Effector memory CD8-positive, alpha-beta T cell (primary cell): ENCODE results near the gene CCND3.
A peak's percentile ranks its signal among the peaks of the same experiment; 100 is the strongest.

Experiments used
- ATAC-seq: fragments of 150-1000 bp; cut with Tn5 transposase; replicated peaks from 2 replicates; pipeline ENCODE4 v1.10.0; 2021; ENCODE audit warnings: mild to moderate bottlenecking, moderate library complexity
- DNase-seq, 3 experiments: peaks; one replicate each; pipeline ENCODE4 v3.0.0; 2021
- H3K27ac Mint-ChIP-seq, 2 donors: one replicate each; pipeline ENCODE4 v1.8.0; 2022; ENCODE audit warnings: mild to moderate bottlenecking in 2 of 2, mixed read lengths in 2 of 2, moderate library complexity in 2 of 2
- H3K27me3 Mint-ChIP-seq, 2 donors: one replicate each; pipeline ENCODE4 v1.8.0; 2022; ENCODE audit warnings: mixed read lengths in 2 of 2
- H3K36me3 Mint-ChIP-seq: one replicate; pipeline ENCODE4 v1.8.0; 2022; ENCODE audit warnings: mild to moderate bottlenecking, moderate library complexity, mixed read lengths; ENCODE audit not compliant: insufficient read depth
- H3K4me1 Mint-ChIP-seq, 2 donors: one replicate each; pipeline ENCODE4 v1.8.0; 2022; ENCODE audit warnings: low read depth in 2 of 2, mixed read lengths in 2 of 2
- H3K4me3 Mint-ChIP-seq, 2 donors: one replicate each; pipeline ENCODE4 v1.8.0; 2022; ENCODE audit warnings: mild to moderate bottlenecking in 2 of 2, mixed read lengths in 2 of 2, moderate library complexity in 2 of 2
- H3K9me3 Mint-ChIP-seq, 2 donors: one replicate each; pipeline ENCODE4 v1.8.0; 2022; ENCODE audit warnings: mixed read lengths in 2 of 2

The CCND3 gene

DNA sequence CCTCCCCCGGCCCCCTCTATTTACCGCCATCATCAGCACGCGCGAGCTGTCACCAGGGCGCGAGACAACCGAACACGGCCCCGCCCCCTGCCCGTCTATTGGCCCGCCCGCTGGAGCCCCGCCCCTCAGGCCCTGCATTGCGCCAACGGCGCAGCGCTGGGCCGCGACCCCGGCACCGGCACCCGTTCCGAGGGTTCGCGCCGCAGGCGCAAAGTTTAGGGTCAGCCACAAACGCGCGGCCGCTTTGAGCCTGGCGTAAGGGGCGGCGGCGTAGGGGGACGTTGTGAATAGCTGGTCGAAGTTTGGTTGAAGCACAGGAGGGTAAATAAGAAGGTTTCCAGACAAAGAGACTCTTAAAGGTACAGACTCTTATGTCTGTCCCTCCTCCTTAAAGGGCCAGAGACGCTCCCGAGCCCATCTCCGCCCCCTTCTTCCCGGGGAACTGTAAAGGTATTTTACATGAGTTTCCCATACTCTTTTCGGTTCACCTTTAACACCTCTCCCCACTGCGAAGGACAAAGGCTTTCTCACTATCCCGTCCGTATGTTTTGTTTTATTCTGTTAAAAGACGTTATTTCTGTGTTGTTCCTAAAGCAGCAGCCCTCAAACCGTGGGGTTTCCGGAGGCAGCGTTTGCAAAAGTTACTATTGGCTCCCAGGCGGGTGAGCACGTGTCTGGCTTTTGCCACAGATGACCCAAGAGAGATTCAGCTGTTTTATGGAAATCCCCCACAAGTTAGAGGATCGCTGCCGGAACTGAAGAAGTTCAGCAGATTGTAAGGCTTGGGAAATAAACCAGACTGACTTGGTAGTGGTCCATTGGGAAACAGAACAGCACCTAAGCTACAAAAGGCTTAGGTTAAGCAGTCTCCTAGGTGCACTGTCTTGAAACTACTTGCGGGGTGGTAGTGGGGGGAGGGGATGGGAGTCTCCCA lies 46.0 kb downstream of the CCND3 start, which contains the start of gene USP49:
Gene USP49, minus strand, starts transcription at position 76 of the 934 bp plus-strand sequence. CDS start 88,392 bp downstream, outside the sequence.
- DNase-seq (peak; percentile 81 to 87 (median 85)), ATAC-seq (peak; percentile 92)
- H3K27me3 Mint-ChIP-seq: no peaks in the 10 kb centered on the region
- no peak within 1 kb of the TSS for H3K27ac Mint-ChIP-seq
- no peak within 1 kb of the TSS for H3K4me3 Mint-ChIP-seq
- H3K9me3 Mint-ChIP-seq: no peaks in the 10 kb centered on the region
- peaks cover 7% of the 10 kb centered on the region for H3K36me3 Mint-ChIP-seq
- H3K4me1 Mint-ChIP-seq: peaks cover 9% of the 10 kb centered on the region in 2 donors

DNA sequence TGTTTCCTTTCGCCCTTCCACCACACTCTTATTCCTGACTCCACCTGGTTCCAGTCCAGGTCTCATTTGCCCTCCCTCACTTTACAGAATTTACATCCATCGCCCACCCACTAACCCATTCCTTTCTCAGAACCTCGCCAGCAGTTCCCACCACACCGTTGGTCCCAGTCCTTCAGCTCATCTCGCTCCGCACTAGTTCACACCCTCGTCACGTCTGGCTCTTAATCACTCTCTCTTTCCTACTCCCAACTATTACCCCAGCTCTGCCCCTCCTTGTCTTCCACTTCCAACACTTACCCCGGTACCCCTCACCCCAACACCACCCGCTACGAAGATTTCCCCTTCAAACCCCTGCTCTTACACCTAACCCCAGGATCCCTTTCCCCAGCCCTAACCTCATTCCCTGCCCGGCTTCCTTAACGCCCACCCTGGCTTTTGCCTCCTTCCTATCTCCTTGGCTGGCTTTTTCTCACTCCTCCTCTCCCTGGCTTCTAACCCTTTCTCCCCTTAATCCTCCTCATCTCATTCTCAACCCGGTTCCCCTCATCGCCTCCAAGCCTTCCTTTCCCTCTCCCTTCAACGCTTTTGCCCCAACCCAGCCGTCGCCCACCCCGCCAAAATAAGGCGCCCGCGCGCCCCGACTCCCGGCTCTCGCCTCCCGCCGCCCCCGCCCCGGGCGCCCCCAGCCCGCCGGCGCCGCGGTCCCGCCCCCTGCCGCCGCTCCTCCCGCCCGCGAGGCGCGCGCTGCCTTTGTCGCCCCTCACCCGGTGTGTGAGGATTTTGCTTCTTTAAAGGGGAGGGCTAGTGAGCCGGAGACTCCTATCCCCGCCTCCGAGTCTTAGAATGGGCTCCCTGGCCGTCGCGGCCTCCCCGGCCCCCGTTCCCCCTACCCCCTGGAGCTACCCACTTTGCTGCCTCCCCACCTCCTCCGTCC lies 47.0 kb downstream of the CCND3 start:
- H3K36me3 Mint-ChIP-seq: peaks cover 7% of the 10 kb centered on the region
- H3K9me3 Mint-ChIP-seq: no peaks in the 10 kb centered on the region
- no peak overlapping the region for H3K27ac Mint-ChIP-seq
- DNase-seq (no peak), ATAC-seq (peak; percentile 38)
- no peak overlapping the region for H3K4me3 Mint-ChIP-seq
- peaks cover 9% of the 10 kb centered on the region in 2 donors for H3K4me1 Mint-ChIP-seq
- no peaks in the 10 kb centered on the region for H3K27me3 Mint-ChIP-seq

DNA sequence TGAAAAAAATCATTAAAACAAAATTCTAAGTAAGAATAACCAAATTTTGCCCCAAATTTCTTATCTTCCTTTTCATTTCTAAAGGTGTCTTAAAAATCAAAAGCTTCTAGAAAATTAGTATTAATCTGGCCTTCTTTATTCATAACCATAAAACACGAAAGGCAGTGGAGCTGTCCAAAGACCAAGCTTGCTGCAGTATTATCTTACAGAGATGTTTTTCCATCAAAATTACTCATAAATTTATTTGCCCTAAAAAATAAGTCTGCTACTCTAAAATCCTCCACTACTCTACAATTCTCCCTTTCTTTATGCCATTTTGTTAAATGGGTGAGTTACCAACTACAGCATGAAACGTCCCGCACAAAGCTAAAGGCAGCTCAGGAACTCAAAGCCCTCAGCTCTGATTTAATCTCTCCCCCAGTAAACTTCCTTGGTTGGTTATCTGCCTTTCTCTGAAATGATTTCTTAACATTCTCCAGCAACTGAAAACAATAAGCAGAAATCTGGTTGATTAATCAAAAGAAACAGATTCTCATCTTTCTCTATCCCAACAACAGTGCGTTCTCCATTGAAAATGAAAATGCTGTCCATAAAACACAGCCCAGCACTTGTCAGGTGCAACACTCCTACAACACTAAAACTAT lies 48.6 kb downstream of the CCND3 start:
- Mint-ChIP-seq H3K27ac (no peak overlapping the region), H3K27me3 (no peaks in the 10 kb centered on the region), H3K4me3 (no peak overlapping the region), H3K9me3 (no peaks in the 10 kb centered on the region), H3K36me3 (peaks cover 7% of the 10 kb centered on the region), H3K4me1 (peaks cover 9% of the 10 kb centered on the region in 2 donors)
- ATAC-seq (no peak), DNase-seq (no peak)

DNA sequence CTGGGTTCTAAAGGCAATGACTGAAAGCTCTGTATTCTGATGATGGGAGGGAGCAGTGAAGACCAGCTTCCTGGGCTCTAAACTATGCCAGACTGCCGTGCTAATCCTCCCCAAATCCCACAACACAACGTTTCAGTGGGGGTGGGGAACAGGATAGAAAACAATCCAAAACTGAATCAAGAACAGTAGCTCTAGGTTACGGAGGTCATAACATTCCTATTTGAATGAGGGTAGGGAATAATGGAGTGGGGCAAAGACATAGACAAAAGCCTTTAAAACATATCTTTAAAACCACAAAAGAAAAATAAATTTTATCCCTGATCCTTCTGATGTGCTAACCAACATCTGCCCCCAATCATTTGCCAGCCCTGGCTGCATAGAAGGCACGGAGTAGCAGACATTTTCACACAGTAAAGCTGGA lies 54.3 kb downstream of the CCND3 start:
- DNase-seq (no peak), ATAC-seq (no peak)
- Mint-ChIP-seq H3K27me3 (no peaks in the 10 kb centered on the region), H3K4me1 (no peaks in the 10 kb centered on the region), H3K4me3 (no peak overlapping the region), H3K27ac (no peak overlapping the region), H3K36me3 (no peaks in the 10 kb centered on the region), H3K9me3 (no peaks in the 10 kb centered on the region)

DNA sequence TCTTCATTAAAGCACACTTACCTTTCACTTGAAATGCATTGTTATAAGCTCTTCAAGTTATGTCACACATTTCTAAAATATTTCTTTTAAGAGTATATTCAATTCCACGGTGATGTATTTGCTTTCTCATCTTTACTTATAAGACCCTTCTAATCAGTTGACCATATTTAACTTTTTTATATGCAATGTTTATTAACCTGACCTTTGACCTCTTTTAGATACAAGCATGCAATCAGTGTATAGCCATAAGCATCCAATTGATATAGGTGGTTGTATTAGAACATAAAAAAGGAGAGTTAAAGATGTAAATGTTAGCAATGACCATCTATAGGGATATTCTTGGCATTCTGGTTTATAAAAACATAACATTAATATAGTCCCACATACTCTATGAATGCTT lies 55.7 kb downstream of the CCND3 start:
- ATAC-seq (no peak), DNase-seq (no peak)
- no peaks in the 10 kb centered on the region for H3K4me1 Mint-ChIP-seq
- H3K36me3 Mint-ChIP-seq: no peaks in the 10 kb centered on the region
- no peak overlapping the region for H3K4me3 Mint-ChIP-seq
- H3K9me3 Mint-ChIP-seq: no peaks in the 10 kb centered on the region
- H3K27ac Mint-ChIP-seq: no peak overlapping the region
- H3K27me3 Mint-ChIP-seq: no peaks in the 10 kb centered on the region

DNA sequence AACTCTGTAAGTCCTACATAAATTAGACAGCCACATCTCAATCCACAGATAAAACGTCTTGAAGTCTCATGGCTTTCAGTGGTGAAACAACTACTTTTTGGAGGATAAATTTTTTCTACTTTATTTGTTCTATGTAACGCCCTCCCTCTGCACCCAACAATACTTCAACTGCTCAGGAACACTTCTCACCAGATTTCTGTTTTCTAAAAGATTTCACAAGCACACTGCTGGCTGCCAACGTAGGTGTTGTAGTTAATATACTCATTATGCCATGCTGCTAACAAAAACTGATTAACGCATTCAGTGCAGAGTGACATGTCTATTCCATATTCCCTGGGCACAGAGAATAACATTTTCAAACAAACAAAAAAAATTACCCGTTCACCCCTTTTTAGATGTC lies 56.7 kb downstream of the CCND3 start:
- Mint-ChIP-seq H3K4me3 (no peak overlapping the region), H3K9me3 (no peaks in the 10 kb centered on the region), H3K27ac (no peak overlapping the region), H3K27me3 (no peaks in the 10 kb centered on the region), H3K36me3 (no peaks in the 10 kb centered on the region), H3K4me1 (no peaks in the 10 kb centered on the region)
- DNase-seq (no peak), ATAC-seq (no peak)
